GM19397 (cell line): ENCODE results near the gene ZNF331.

Source experiments
- ATAC-seq: cut with Tn5 transposase; IDR thresholded peaks from one replicate; pipeline ENCODE4 v1.9.1; 2021; ENCODE audit warnings: mild to moderate bottlenecking, moderate library complexity; ENCODE audit not compliant: unreplicated experiment

ZNF331 gene

GRCh38 chr19:53624771-53625545 lies 87.0 kb downstream of the ZNF331 start:
- no peak for ATAC-seq

GRCh38 chr19:53626486-53626885 lies 88.5 kb downstream of the ZNF331 start:
- no peak for ATAC-seq

- no peak for ATAC-seq
Measured at GRCh38 chr19:53626976-53627375, 89.0 kb downstream of the ZNF331 start.
